Chondrocyte (in vitro differentiated cells): ENCODE results near the gene NTRK2. TPM values are rescaled to one million over a fixed set of nuclear protein-coding genes. Genes with fewer than 3 reads are reported as not detected.
A peak's percentile ranks its signal among the peaks of the same experiment; 100 is the strongest.

ENCODE experiments used
- DNase-seq: peaks from one replicate; pipeline ENCODE4 v3.0.0; 2021; ENCODE audit warnings: mixed read lengths, low spot score
- H3K27ac Mint-ChIP-seq: one replicate; pipeline ENCODE4 v1.8.0; 2021; ENCODE audit warnings: mild to moderate bottlenecking, moderate library complexity, mixed read lengths; ENCODE audit not compliant: unreplicated experiment
- H3K27me3 Mint-ChIP-seq: 2 replicates; pipeline ENCODE4 v1.8.0; 2021; ENCODE audit warnings: low read depth, mixed read lengths
- H3K36me3 Mint-ChIP-seq: 2 replicates; pipeline ENCODE4 v1.8.0; 2021; ENCODE audit warnings: low read depth, mixed read lengths
- H3K4me1 Mint-ChIP-seq: 2 replicates; pipeline ENCODE4 v1.8.0; 2021; ENCODE audit warnings: low read depth, mild to moderate bottlenecking, mixed read lengths
- H3K4me3 Mint-ChIP-seq: one replicate; pipeline ENCODE4 v1.8.0; 2021; ENCODE audit warnings: mild to moderate bottlenecking, moderate library complexity, mixed read lengths; ENCODE audit not compliant: unreplicated experiment
- H3K9me3 Mint-ChIP-seq: 2 replicates; pipeline ENCODE4 v1.8.0; 2021; ENCODE audit warnings: low read depth, mixed read lengths
- total RNA-seq: library from RNA; stranded (reverse); gene quantifications from 3 replicates; pipeline ENCODE4 v1.2.1, GENCODE V29; 2021
- TF ChIP-seq, protein P1 (sequence below): fragments of 200-600 bp; sonication (generic); IDR thresholded peaks from 2 replicates; pipeline ENCODE4 v1.5.0; 2021; ENCODE audit warnings: antibody characterized with exemption, mild to moderate bottlenecking, moderate library complexity

NTRK2 gene
- total RNA-seq, 1 donor from 2014 or later, result 40.0 TPM

DNA sequence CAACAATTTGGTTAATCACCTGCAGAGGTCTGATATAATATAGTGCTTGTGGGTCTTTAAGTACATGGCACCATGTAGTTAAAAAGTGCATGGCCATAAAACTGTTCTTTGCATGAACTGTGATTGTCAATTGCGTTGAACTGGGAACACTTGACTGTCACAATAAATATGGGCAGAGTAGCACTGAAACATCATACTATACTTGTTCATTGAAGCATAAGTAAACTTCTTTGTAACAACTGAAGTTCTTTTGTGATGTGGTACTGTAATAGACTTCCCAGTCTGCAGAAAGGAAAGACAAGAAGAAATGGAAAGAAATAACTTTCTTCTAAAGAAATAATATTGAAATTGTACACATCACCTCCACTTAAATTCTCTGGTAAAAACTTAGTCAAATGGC lies 9.8 kb upstream of the NTRK2 start:
- TF ChIP-seq, protein P1, sequence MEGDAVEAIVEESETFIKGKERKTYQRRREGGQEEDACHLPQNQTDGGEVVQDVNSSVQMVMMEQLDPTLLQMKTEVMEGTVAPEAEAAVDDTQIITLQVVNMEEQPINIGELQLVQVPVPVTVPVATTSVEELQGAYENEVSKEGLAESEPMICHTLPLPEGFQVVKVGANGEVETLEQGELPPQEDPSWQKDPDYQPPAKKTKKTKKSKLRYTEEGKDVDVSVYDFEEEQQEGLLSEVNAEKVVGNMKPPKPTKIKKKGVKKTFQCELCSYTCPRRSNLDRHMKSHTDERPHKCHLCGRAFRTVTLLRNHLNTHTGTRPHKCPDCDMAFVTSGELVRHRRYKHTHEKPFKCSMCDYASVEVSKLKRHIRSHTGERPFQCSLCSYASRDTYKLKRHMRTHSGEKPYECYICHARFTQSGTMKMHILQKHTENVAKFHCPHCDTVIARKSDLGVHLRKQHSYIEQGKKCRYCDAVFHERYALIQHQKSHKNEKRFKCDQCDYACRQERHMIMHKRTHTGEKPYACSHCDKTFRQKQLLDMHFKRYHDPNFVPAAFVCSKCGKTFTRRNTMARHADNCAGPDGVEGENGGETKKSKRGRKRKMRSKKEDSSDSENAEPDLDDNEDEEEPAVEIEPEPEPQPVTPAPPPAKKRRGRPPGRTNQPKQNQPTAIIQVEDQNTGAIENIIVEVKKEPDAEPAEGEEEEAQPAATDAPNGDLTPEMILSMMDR, result no peak
- Mint-ChIP-seq H3K27me3 (peaks cover 13% of the 10 kb centered on the region), H3K36me3 (no peaks in the 10 kb centered on the region), H3K9me3 (peaks cover 6% of the 10 kb centered on the region), H3K4me3 (no peak overlapping the region), H3K4me1 (no peaks in the 10 kb centered on the region), H3K27ac (no peak overlapping the region)
- no peak for DNase-seq

DNA sequence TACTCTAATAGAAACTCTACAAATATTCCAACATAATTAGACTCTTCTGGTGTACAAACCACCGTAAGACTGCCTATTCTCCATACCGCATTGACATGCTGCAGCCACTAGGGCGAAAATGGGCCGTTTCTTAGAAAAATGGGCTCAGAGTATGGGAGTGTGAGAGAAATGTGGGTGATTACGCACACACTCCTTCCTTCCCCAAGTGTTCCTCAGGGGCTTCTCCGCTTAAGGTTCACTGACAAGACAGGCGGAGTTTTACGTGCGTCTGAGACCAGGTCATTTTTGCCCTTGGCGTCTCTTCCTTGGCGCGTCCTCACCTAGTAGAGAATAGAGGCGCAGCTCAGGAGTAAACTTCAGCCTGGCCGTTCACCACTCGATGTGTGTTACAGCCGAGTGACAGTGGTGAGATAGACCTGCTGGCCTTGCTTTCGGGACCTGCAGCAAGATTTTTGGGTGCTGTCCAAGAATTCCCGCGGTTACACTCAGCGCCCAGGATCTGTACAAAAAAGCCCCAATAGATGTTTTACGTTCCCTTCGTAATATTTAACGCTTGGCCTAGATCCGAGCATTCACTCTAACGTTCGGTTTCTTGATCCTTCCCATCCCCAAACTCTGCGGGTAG lies 1.8 kb upstream of the NTRK2 start:
- DNase-seq, result no peak
- H3K4me1 Mint-ChIP-seq, result peaks cover 38% of the 10 kb centered on the region
- H3K36me3 Mint-ChIP-seq, result peaks cover 2% of the 10 kb centered on the region
- peak overlapping the region; percentile 92 for H3K4me3 Mint-ChIP-seq
- peak overlapping the region; percentile 47 for H3K27ac Mint-ChIP-seq
- peaks cover 13% of the 10 kb centered on the region for H3K27me3 Mint-ChIP-seq
- TF ChIP-seq, protein P1, result peak; percentile 75
- peaks cover 17% of the 10 kb centered on the region for H3K9me3 Mint-ChIP-seq

GRCh38 chr9:84668196-84669012 lies 1.1 kb upstream of the NTRK2 start:
- H3K27me3 Mint-ChIP-seq, result peaks cover 13% of the 10 kb centered on the region

GRCh38 chr9:84669013-84669287 lies 579 bp upstream of the NTRK2 start:
- H3K9me3 Mint-ChIP-seq, result peaks cover 11% of the 10 kb centered on the region
- peaks cover 13% of the 10 kb centered on the region for H3K27me3 Mint-ChIP-seq
- TF ChIP-seq, protein P1, result no peak
- DNase-seq, result no peak
- H3K36me3 Mint-ChIP-seq, result peaks cover 2% of the 10 kb centered on the region
- peak overlapping the region; percentile 88 for H3K27ac Mint-ChIP-seq
- H3K4me3 Mint-ChIP-seq, result peak overlapping the region; percentile 92
- peaks cover 51% of the 10 kb centered on the region for H3K4me1 Mint-ChIP-seq

More at GRCh38 chr9:84668196-84669012, 1.1 kb upstream of the NTRK2 start:
- H3K36me3 Mint-ChIP-seq, result peaks cover 2% of the 10 kb centered on the region
- TF ChIP-seq, protein P1, result peak; percentile 83
- H3K27ac Mint-ChIP-seq, result peak overlapping the region; percentile 88
- H3K4me1 Mint-ChIP-seq, result peaks cover 45% of the 10 kb centered on the region
- DNase-seq, result peak; percentile 92
- H3K9me3 Mint-ChIP-seq, result peaks cover 16% of the 10 kb centered on the region
- H3K4me3 Mint-ChIP-seq, result peak overlapping the region; percentile 92

- peaks cover 7% of the 10 kb centered on the region for H3K9me3 Mint-ChIP-seq
- peak overlapping the region; percentile 81 for H3K27ac Mint-ChIP-seq
- peak; percentile 72 for DNase-seq
- H3K4me3 Mint-ChIP-seq, result peak overlapping the region; percentile 92
- H3K27me3 Mint-ChIP-seq, result peaks cover 10% of the 10 kb centered on the region
- peaks cover 61% of the 10 kb centered on the region for H3K4me1 Mint-ChIP-seq
- TF ChIP-seq, protein P1, result no peak
- H3K36me3 Mint-ChIP-seq, result peaks cover under 1% of the 10 kb centered on the region
These were observed 861 bp downstream of the NTRK2 start for GRCh38 chr9:84670138-84671041.
